SK-N-SH (cell line): Measurements from ENCODE around the gene MECP2. TPM values are rescaled to one million over a fixed set of nuclear protein-coding genes. Genes with fewer than 3 reads are reported as not detected.

ENCODE experiments used
- CTCF ChIA-PET: fragments of 300-600, 350-600 bp; formaldehyde crosslinking; extraction: SDS; loops from one replicate; lab custom pipeline; 2021; lab: Yijun Ruan, JAX
- POLR2A ChIA-PET: fragments of 350-600 bp; sonication (Branson Sonifier 250); formaldehyde crosslinking; extraction: SDS; loops from one replicate; lab custom pipeline; 2020; ENCODE audit warnings: antibody characterized with exemption, inconsistent platforms; lab: Yijun Ruan, JAX
- DNase-seq: peaks from one replicate; pipeline ENCODE4 v3.0.0; 2012
- H2AFZ ChIP-seq: fragments of 200-600 bp; sonication (generic); 2 replicates; pipeline ENCODE4 v1.8.1; 2016; ENCODE audit warnings: antibody characterized with exemption, mild to moderate bottlenecking, low read depth
- H3F3A ChIP-seq: fragments of 200-600 bp; sonication (generic); replicated peaks from 2 replicates; pipeline ENCODE3; 2016; ENCODE audit warnings: antibody characterized with exemption, mild to moderate bottlenecking; ENCODE audit not compliant: insufficient read depth
- H3K27ac ChIP-seq, 2 experiments: fragments of 200-500 bp in 1 of 2; fragments of 200-600 bp in 1 of 2; sonication (Bioruptor generic) in 1 of 2; sonication (generic), shearing (Covaris generic) in 1 of 2; 2 replicates each; pipeline versions ENCODE4 v1.5.1 to v1.6.1; 2014 to 2016; ENCODE audit warnings: low read depth in 2 of 2, inconsistent platforms in 1 of 2, low read length in 1 of 2, mild to moderate bottlenecking in 1 of 2, mixed read lengths in 1 of 2
- H3K27me3 ChIP-seq: fragments of 200-600 bp; sonication (generic), shearing (Covaris generic); 2 replicates; pipeline ENCODE4 v1.6.1; 2016; ENCODE audit warnings: mixed run types; ENCODE audit not compliant: insufficient read depth
- H3K36me3 ChIP-seq, 2 experiments: fragments of 200-500 bp in 1 of 2; fragments of 200-600 bp in 1 of 2; sonication (Bioruptor generic) in 1 of 2; sonication (generic) in 1 of 2; replicated peaks in 1 of 2; 2 replicates each; pipeline versions ENCODE3 to v1.5.1; 2014 to 2016; ENCODE audit warnings: low read length in 1 of 2, mild to moderate bottlenecking in 1 of 2; ENCODE audit not compliant: insufficient read depth in 2 of 2, control insufficient read depth in 1 of 2
- H3K4me1 ChIP-seq, 2 experiments: fragments of 200-500 bp in 1 of 2; fragments of 200-600 bp in 1 of 2; sonication (Bioruptor generic) in 1 of 2; sonication (generic), shearing (Covaris generic) in 1 of 2; 2 replicates each; pipeline versions ENCODE4 v1.5.1 to v1.6.1; 2014 to 2016; ENCODE audit warnings: low read depth in 1 of 2, low read length in 1 of 2, mixed run types in 1 of 2; ENCODE audit not compliant: insufficient read depth in 2 of 2, control insufficient read depth in 1 of 2
- H3K4me2 ChIP-seq: fragments of 200-600 bp; sonication (generic), shearing (Covaris generic); 2 replicates; pipeline ENCODE4 v1.6.1; 2017; ENCODE audit warnings: mixed run types
- H3K4me3 ChIP-seq, 2 experiments: fragments of 200-500 bp in 1 of 2; fragments of 200-600 bp in 1 of 2; sonication (Bioruptor generic) in 1 of 2; sonication (generic), shearing (Covaris generic) in 1 of 2; 2 replicates each; pipeline versions ENCODE4 v1.5.1 to v1.8.1; 2014 to 2016; ENCODE audit warnings: low read depth in 2 of 2, inconsistent platforms in 1 of 2, low read length in 1 of 2, mild to moderate bottlenecking in 1 of 2, mixed read lengths in 1 of 2, moderate library complexity in 1 of 2
- H3K79me2 ChIP-seq: fragments of 200-600 bp; sonication (generic); 2 replicates; pipeline ENCODE4 v1.8.1; 2017; ENCODE audit warnings: mild to moderate bottlenecking; ENCODE audit not compliant: insufficient read depth
- H3K9ac ChIP-seq: fragments of 200-600 bp; sonication (generic); 2 replicates; pipeline ENCODE4 v1.6.1; 2017; ENCODE audit warnings: mixed run types
- H3K9me2 ChIP-seq: fragments of 200-600 bp; sonication (generic); 2 replicates; pipeline ENCODE4 v1.6.1; 2017; ENCODE audit warnings: mixed run types
- H3K9me3 ChIP-seq: fragments of 200-600 bp; sonication (generic); 2 replicates; pipeline ENCODE4 v1.6.1; 2017; ENCODE audit warnings: mixed run types, mild to moderate bottlenecking, moderate library complexity
- H4K20me1 ChIP-seq: fragments of 200-600 bp; sonication (generic); 2 replicates; pipeline ENCODE4 v1.6.1; 2017; ENCODE audit warnings: mild to moderate bottlenecking, mixed run types; ENCODE audit not compliant: insufficient read depth
- EZH2phosphoT487 ChIP-seq: fragments of 200-600 bp; sonication (generic); IDR thresholded peaks from 2 replicates; pipeline ENCODE4 v1.6.1; 2017; ENCODE audit warnings: low read depth, mixed run types, mild to moderate bottlenecking, antibody characterized with exemption, moderate library complexity, borderline replicate concordance
- GABPA ChIP-seq: IDR thresholded peaks from 2 replicates; pipeline ENCODE4 v1.4.0; 2012; ENCODE audit warnings: low read depth, mild to moderate bottlenecking
- NRF1 ChIP-seq: IDR thresholded peaks from 2 replicates; pipeline ENCODE4 v1.6.1; 2012; ENCODE audit warnings: low read depth, mild to moderate bottlenecking, low read length
- POLR2AphosphoS5 ChIP-seq: IDR thresholded peaks from 2 replicates; pipeline ENCODE4 v1.6.1; 2012; ENCODE audit warnings: low read depth, low read length
- REST ChIP-seq: IDR thresholded peaks from 2 replicates; pipeline ENCODE4 v1.6.1; 2012; ENCODE audit warnings: mild to moderate bottlenecking, low read depth, low read length, moderate library complexity
- RFX5 ChIP-seq: IDR thresholded peaks from 2 replicates; pipeline ENCODE4 v1.6.1; 2012; ENCODE audit warnings: mild to moderate bottlenecking, improper control_type of control experiment, low read length
- RXRA ChIP-seq: IDR thresholded peaks from 2 replicates; pipeline ENCODE4 v1.4.0; 2012; ENCODE audit warnings: low read depth, mild to moderate bottlenecking, borderline replicate concordance
- SMC3 ChIP-seq: IDR thresholded peaks from 2 replicates; pipeline ENCODE4 v1.6.1; 2012; ENCODE audit warnings: low read depth, low read length, improper control_type of control experiment
- TCF12 ChIP-seq: IDR thresholded peaks from 2 replicates; pipeline ENCODE4 v1.4.0; 2012
- WGBS: methylation state at CpG from one replicate; pipeline ENCODE4 v1.1.6; 2017; ENCODE audit warnings: low lambda C conversion rate; 5-methylcytosine and 5-hydroxymethylcytosine counted together
- polyA plus RNA-seq, 3 experiments: library from polyadenylated mRNA; depleted of rRNA; stranded (reverse); fragments of >200 nt; gene quantifications; 2 replicates each; pipeline ENCODE4 v1.2.3, GENCODE V29; 2012
- TF ChIP-seq, protein P1 (sequence below): IDR thresholded peaks from 2 replicates; pipeline ENCODE4 v1.4.0; 2012; ENCODE audit warnings: low read depth, borderline replicate concordance

The MECP2 gene
- polyA plus RNA-seq, 1 of the 3 experiments (the other 2 are of a cell fraction) = 8.2 TPM

GRCh38 chrX:154015581-154016264 is 81.8 kb downstream of the MECP2 start:
- TF ChIP-seq, protein P1, sequence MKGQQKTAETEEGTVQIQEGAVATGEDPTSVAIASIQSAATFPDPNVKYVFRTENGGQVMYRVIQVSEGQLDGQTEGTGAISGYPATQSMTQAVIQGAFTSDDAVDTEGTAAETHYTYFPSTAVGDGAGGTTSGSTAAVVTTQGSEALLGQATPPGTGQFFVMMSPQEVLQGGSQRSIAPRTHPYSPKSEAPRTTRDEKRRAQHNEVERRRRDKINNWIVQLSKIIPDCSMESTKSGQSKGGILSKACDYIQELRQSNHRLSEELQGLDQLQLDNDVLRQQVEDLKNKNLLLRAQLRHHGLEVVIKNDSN = no peak
- TF ChIP-seq POLR2AphosphoS5 (no peak), SMC3 (no peak), RFX5 (no peak), REST (no peak), RXRA (no peak), GABPA (no peak), EZH2phosphoT487 (no peak), NRF1 (no peak), TCF12 (no peak)
- Histone ChIP-seq H2AFZ (no peak overlapping the region), H3K4me3 (no peak overlapping the region), H3K9me2 (no peaks in the 10 kb centered on the region), H3K4me1 (peaks cover 0 to 11% of the 10 kb centered on the region in 2 experiments; a peak in 1 of 4 replicates), H3K79me2 (peaks cover 26% of the 10 kb centered on the region), H3K9ac (no peak overlapping the region), H3K36me3 (peaks cover 0 to 27% of the 10 kb centered on the region in 2 experiments), H3K4me2 (no peak overlapping the region), H3K27me3 (0 out of 2 replicates have a peak, but pooled peaks cover 3% of the 10 kb centered on the region), H3K9me3 (no peaks in the 10 kb centered on the region), H4K20me1 (peaks cover 4% of the 10 kb centered on the region; the same call in 1 of the 2 replicates), H3F3A (no peaks in the 10 kb centered on the region), H3K27ac (no peak overlapping the region)
- ChIA-PET CTCF (interaction anchor here (1.2 to 1.8 kb wide), 2 partner anchors 12 to 16 kb away, joined by 4 read pairs; no protein-coding TSS in a partner anchor), POLR2A (no interaction called here)
- 56% methylated on average over 9 of the region's 16 CpGs for WGBS
- DNase-seq = no peak
